Fibroblast of lung (primary cell): Measurements from ENCODE around the gene RNF157. TPM values are rescaled to one million over a fixed set of nuclear protein-coding genes. Genes with fewer than 3 reads are reported as not detected.

Experiments
- DNase-seq, 2 donors: peaks; one replicate each; pipeline versions ENCODE4 v3.0.0 to v3.0.0-alpha.2; 2010; ENCODE audit warnings: low read depth in 2 of 2
- H2AFZ ChIP-seq: 2 replicates; pipeline ENCODE4 v1.5.1; 2012; ENCODE audit warnings: low read length, control low read depth, inconsistent platforms
- H3K27ac ChIP-seq: 2 replicates; pipeline ENCODE4 v1.5.1; 2011; ENCODE audit warnings: low read length, control low read depth; ENCODE audit not compliant: insufficient read depth
- H3K27me3 ChIP-seq: 2 replicates; pipeline ENCODE4 v1.5.1; 2011; ENCODE audit warnings: mild to moderate bottlenecking, low read length; ENCODE audit not compliant: control insufficient read depth, insufficient read depth
- H3K36me3 ChIP-seq: 2 replicates; pipeline ENCODE4 v1.5.1; 2011; ENCODE audit warnings: low read length; ENCODE audit not compliant: control insufficient read depth, insufficient read depth
- H3K4me1 ChIP-seq: 2 replicates; pipeline ENCODE4 v1.5.1; 2011; ENCODE audit warnings: low read length; ENCODE audit not compliant: control insufficient read depth, insufficient read depth; ENCODE audit errors: extremely low read depth
- H3K4me2 ChIP-seq: 2 replicates; pipeline ENCODE4 v1.5.1; 2011; ENCODE audit warnings: low read length, control low read depth; ENCODE audit not compliant: insufficient read depth; ENCODE audit errors: extremely low read depth
- H3K4me3 ChIP-seq, 4 experiments: fragments of 200-600 bp in 1 of 4; sonication (generic) in 1 of 4; replicated peaks in 1 of 4; 2 replicates each; pipeline ENCODE4 v1.5.1; 2011 to 2016; ENCODE audit warnings: low read length in 4 of 4, low read depth in 3 of 4, mild to moderate bottlenecking in 3 of 4, control low read depth in 2 of 4, inconsistent platforms in 1 of 4, mixed read lengths in 1 of 4; ENCODE audit not compliant: insufficient read depth in 1 of 4; ENCODE audit errors: control extremely low read depth in 1 of 4
- H3K79me2 ChIP-seq: 2 replicates; pipeline ENCODE4 v1.5.1; 2012; ENCODE audit warnings: mild to moderate bottlenecking, low read length, inconsistent platforms; ENCODE audit not compliant: control insufficient read depth, insufficient read depth
- H3K9ac ChIP-seq: 2 replicates; pipeline ENCODE4 v1.5.1; 2011; ENCODE audit warnings: mild to moderate bottlenecking, low read length, control low read depth; ENCODE audit not compliant: insufficient read depth
- H3K9me3 ChIP-seq: 2 replicates; pipeline ENCODE4 v1.5.1; 2012; ENCODE audit warnings: low read depth, low read length; ENCODE audit not compliant: control insufficient read depth, insufficient read depth
- H4K20me1 ChIP-seq: 2 replicates; pipeline ENCODE4 v1.5.1; 2011; ENCODE audit warnings: low read length; ENCODE audit not compliant: control insufficient read depth, insufficient read depth; ENCODE audit errors: extremely low read depth
- CTCF ChIP-seq, 2 donors: IDR thresholded peaks in 1 of 2; conservative IDR thresholded peaks in 1 of 2; 1 replicate in 1 of 2; 2 replicates in 1 of 2; pipeline ENCODE4 v1.5.1; 2011 to 2012; ENCODE audit warnings: low read length in 2 of 2, control low read depth in 1 of 2, inconsistent platforms in 1 of 2, low read depth in 1 of 2, mild to moderate bottlenecking in 1 of 2
- EZH2 ChIP-seq: IDR thresholded peaks from 2 replicates; pipeline ENCODE4 v1.5.1; 2012; ENCODE audit warnings: low read length, control low read depth, mild to moderate bottlenecking; ENCODE audit errors: missing control alignments
- polyA plus RNA-seq, 2 donors: library from polyadenylated mRNA; depleted of rRNA in 1 of 2; stranded (reverse) in 1 of 2; unstranded in 1 of 2; fragments of >200 nt; gene quantifications; 2 replicates each; pipeline ENCODE4 v1.2.1, GENCODE V29; 2011 to 2012; ENCODE audit warnings: missing spikeins in 1 of 2
- total RNA-seq: library from RNA; depleted of rRNA; stranded (reverse); fragments of >200 nt; gene quantifications from 2 replicates; pipeline ENCODE4 v1.2.1, GENCODE V29; 2014

The RNF157 gene
- total and polyA plus RNA-seq, 2 donors (not counting 1 experiment from before 2014, with no cell fraction given), result 2.0 to 3.1 TPM

- H4K20me1 ChIP-seq, result no peaks in the 10 kb centered on the region
- TF ChIP-seq CTCF (conservative IDR thresholded peaks at IDR 0.05 in 1 of 2, IDR thresholded peaks at IDR 0.05 in 1 of 2; ENCODE audit: low read depth in 1 of 2, low read length in 2 of 2) (peak; percentile 26 to 32), EZH2 (no peak)
- H3K9me3 ChIP-seq, result no peaks in the 10 kb centered on the region
- H3K36me3 ChIP-seq, result no peaks in the 10 kb centered on the region
- no peak overlapping the region for H2AFZ ChIP-seq
- no peak overlapping the region for H3K27ac ChIP-seq
- H3K79me2 ChIP-seq, result no peaks in the 10 kb centered on the region
- H3K4me1 ChIP-seq, result no peaks in the 10 kb centered on the region
- H3K4me3 ChIP-seq, result no peak overlapping the region
- DNase-seq, result peak; percentile 7 to 27
- H3K4me2 ChIP-seq, result no peak overlapping the region
- no peak overlapping the region for H3K9ac ChIP-seq
- H3K27me3 ChIP-seq, result peaks cover 6% of the 10 kb centered on the region
These were observed 86.7 kb downstream of the RNF157 start for GRCh38 chr17:76153640-76154039.

- no peak overlapping the region for H2AFZ ChIP-seq
- no peak overlapping the region for H3K4me3 ChIP-seq
- no peak overlapping the region for H3K4me2 ChIP-seq
- H3K4me1 ChIP-seq, result no peaks in the 10 kb centered on the region
- peaks cover 5% of the 10 kb centered on the region for H3K27me3 ChIP-seq
- no peaks in the 10 kb centered on the region for H3K36me3 ChIP-seq
- H3K9me3 ChIP-seq, result no peaks in the 10 kb centered on the region
- no peak for DNase-seq
- TF ChIP-seq EZH2 (no peak), CTCF (conservative IDR thresholded peaks at IDR 0.05 in 1 of 2, IDR thresholded peaks at IDR 0.05 in 1 of 2; ENCODE audit: low read depth in 1 of 2, low read length in 2 of 2) (no peak)
- no peak overlapping the region for H3K9ac ChIP-seq
- no peak overlapping the region for H3K27ac ChIP-seq
- no peaks in the 10 kb centered on the region for H3K79me2 ChIP-seq
- no peaks in the 10 kb centered on the region for H4K20me1 ChIP-seq
These were observed 87.1 kb downstream of the RNF157 start for GRCh38 chr17:76153202-76153601.

- Histone ChIP-seq H3K36me3 (no peaks in the 10 kb centered on the region), H3K79me2 (no peaks in the 10 kb centered on the region), H3K4me1 (no peaks in the 10 kb centered on the region), H3K27me3 (peaks cover 3% of the 10 kb centered on the region), H3K27ac (no peak overlapping the region), H3K9ac (no peak overlapping the region), H3K4me2 (no peak overlapping the region), H4K20me1 (no peaks in the 10 kb centered on the region), H2AFZ (no peak overlapping the region), H3K9me3 (no peaks in the 10 kb centered on the region), H3K4me3 (no peak overlapping the region)
- TF ChIP-seq EZH2 (no peak), CTCF (conservative IDR thresholded peaks at IDR 0.05 in 1 of 2, IDR thresholded peaks at IDR 0.05 in 1 of 2; ENCODE audit: low read depth in 1 of 2, low read length in 2 of 2) (no peak)
- no peak for DNase-seq
These were observed 87.7 kb downstream of the RNF157 start for GRCh38 chr17:76152591-76152990.
